ENCODE measurements around the gene CTDNEP1.
A peak's percentile ranks its signal among the peaks of the same experiment; 100 is the strongest.

Gene CTDNEP1

GRCh38 chr17:7211491-7212273 is 39.9 kb downstream of the CTDNEP1 start:
- DNase-seq (ENCODE audit: low spot score), result no peak
- TF ChIP-seq CTCF (IDR thresholded peaks at IDR 0.05; ENCODE audit: extremely low read depth, missing control alignments), result no peak

- no peak for TF ChIP-seq CTCF (IDR thresholded peaks at IDR 0.05; ENCODE audit: extremely low read depth, missing control alignments)
- no peak for DNase-seq (ENCODE audit: low spot score)
Measured at GRCh38 chr17:7208754-7209460, 42.6 kb downstream of the CTDNEP1 start.

GRCh38 chr17:7208027-7208571 is 43.4 kb downstream of the CTDNEP1 start:
- DNase-seq (ENCODE audit: low spot score), result no peak
- no peak for TF ChIP-seq CTCF (IDR thresholded peaks at IDR 0.05; ENCODE audit: extremely low read depth, missing control alignments)

GRCh38 chr17:7207120-7208001 is 44.2 kb downstream of the CTDNEP1 start:
- TF ChIP-seq CTCF (IDR thresholded peaks at IDR 0.05; ENCODE audit: extremely low read depth, missing control alignments), result no peak
- DNase-seq (ENCODE audit: low spot score), result no peak

GRCh38 chr17:7205561-7205960 is 46.0 kb downstream of the CTDNEP1 start:
- TF ChIP-seq CTCF (IDR thresholded peaks at IDR 0.05; ENCODE audit: extremely low read depth, missing control alignments), result no peak
- no peak for DNase-seq (ENCODE audit: low spot score)

GRCh38 chr17:7204828-7205461 is 46.6 kb downstream of the CTDNEP1 start:
- DNase-seq (ENCODE audit: low spot score), result peak; percentile 98
- TF ChIP-seq CTCF (IDR thresholded peaks at IDR 0.05; ENCODE audit: extremely low read depth, missing control alignments), result no peak
